ENCODE results near the gene NKX2-1.

The NKX2-1 gene

DNA sequence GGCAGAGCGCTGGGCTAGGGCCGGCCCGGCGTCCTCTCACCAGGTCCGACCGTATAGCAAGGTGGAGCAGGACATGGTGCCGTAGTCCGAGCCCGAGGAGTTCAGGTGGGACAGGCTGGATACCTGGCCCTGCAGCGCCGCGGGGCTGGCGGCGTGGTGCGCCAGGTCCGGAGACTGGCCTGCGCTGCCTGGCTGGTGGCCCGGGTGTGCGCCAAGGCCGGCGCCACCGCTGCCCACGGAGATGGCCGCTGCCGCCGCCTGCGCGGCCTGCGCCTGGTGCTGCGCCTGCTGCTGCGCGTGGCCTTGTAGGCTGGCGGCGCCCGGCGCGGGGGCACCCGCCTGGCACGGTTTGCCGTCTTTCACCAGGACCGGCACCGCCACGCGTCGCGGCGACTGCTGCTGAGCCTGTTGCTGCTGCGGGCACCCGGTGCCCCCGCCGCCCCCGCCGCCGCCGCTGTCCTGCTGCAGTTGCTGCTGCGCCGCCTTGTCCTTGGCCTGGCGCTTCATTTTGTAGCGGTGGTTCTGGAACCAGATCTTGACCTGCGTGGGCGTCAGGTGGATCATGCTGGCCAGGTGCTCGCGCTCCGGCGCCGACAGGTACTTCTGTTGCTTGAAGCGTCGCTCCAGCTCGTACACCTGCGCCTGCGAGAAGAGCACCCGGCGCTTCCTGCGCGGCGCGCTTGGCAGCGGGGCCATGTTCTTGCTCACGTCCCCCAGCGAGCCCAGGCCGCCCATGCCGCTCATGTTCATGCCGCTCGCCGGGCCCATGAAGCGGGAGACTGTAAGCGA, 2.6 kb downstream of the NKX2-1 start:
- Histone ChIP-seq H3K27ac (ENCODE audit: low read length, poor library complexity, severe bottlenecking) (no peak overlapping the region), H2BK12ac (ENCODE audit: low read length in 2 of 2) (no peak overlapping the region), H3K14ac (ENCODE audit: low read length in 2 of 2) (no peak overlapping the region), H3K9me3 (ENCODE audit: control insufficient read depth, low read length) (peaks cover 4% of the 10 kb centered on the region), H3K36me3 (ENCODE audit: control insufficient read depth in 1 of 2, insufficient read depth in 2 of 2, low read depth in 1 of 2, low read length in 2 of 2) (no peaks in the 10 kb centered on the region), H2BK120ac (ENCODE audit: low read depth, low read length) (no peak overlapping the region), H4K91ac (ENCODE audit: low read length) (no peak overlapping the region), H3K79me1 (replicated peaks; ENCODE audit: low read length, poor library complexity, severe bottlenecking) (no peaks in the 10 kb centered on the region), H3K4me2 (ENCODE audit: low read length, poor library complexity, severe bottlenecking) (peak overlapping the region; percentile 3), H3K23ac (ENCODE audit: low read length in 2 of 2) (no peak overlapping the region), H3K4me3 (ENCODE audit: insufficient read depth in 1 of 2, low read depth in 1 of 2, low read length in 2 of 2) (no peak overlapping the region), H2AK5ac (ENCODE audit: low read length, severe bottlenecking) (no peak overlapping the region), H3K27me3 (ENCODE audit: control insufficient read depth in 1 of 2, insufficient read depth in 1 of 2, low read length in 2 of 2) (peaks cover 97 to 98% of the 10 kb centered on the region in 2 experiments), H3K18ac (ENCODE audit: low read depth in 1 of 2, low read length in 2 of 2) (no peak overlapping the region), H2BK5ac (ENCODE audit: low read depth, low read length, poor library complexity, severe bottlenecking) (no peak overlapping the region), H3K4me1 (ENCODE audit: control insufficient read depth, insufficient read depth, low read depth, low read length) (peaks cover 40% of the 10 kb centered on the region), H3K9ac (ENCODE audit: low read length) (no peak overlapping the region), H2AFZ (ENCODE audit: low read depth, low read length) (no peak overlapping the region), H2BK15ac (ENCODE audit: low read depth, poor library complexity, severe bottlenecking) (no peak overlapping the region), H4K8ac (ENCODE audit: low read length) (no peak overlapping the region), H3K4ac (ENCODE audit: low read depth in 1 of 2, low read length in 2 of 2) (no peak overlapping the region)
- DNase-seq = no peak
- 3% methylated on average over 80 of the region's 87 CpGs for WGBS

DNA sequence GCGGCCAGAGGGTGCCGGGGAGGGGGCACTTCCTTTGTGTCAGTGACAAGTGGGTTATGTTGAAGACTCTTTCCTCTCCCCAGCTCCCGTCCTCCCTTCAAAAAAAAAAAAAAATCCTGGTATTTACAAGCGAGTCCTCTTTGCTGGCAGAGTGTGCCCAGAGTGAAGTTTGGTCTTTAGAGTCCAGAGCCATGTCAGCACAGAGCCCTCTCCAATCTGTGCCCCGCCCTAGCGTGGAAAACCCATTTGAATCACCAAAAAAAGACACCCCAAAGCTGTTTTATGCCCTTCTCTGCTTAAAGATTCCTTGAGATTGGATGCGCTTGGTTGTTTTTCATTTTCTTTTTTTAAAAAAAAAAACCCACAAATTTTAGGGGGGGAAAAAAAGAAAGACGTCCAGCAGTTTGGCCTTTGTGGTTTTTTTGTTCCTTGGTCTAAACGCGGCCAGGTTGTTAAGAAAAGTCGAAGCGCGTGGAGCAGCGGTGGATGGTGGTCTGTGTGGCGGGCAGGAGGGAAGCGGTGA, 3.3 kb downstream of the NKX2-1 start:
- 2% methylated on average over 12 of the region's 16 CpGs for WGBS
- Histone ChIP-seq H2BK120ac (ENCODE audit: low read depth, low read length) (no peak overlapping the region), H2BK5ac (ENCODE audit: low read depth, low read length, poor library complexity, severe bottlenecking) (no peak overlapping the region), H3K4me3 (ENCODE audit: insufficient read depth in 1 of 2, low read depth in 1 of 2, low read length in 2 of 2) (no peak overlapping the region), H2BK12ac (ENCODE audit: low read length in 2 of 2) (no peak overlapping the region), H2AK5ac (ENCODE audit: low read length, severe bottlenecking) (no peak overlapping the region), H3K27me3 (ENCODE audit: control insufficient read depth in 1 of 2, insufficient read depth in 1 of 2, low read length in 2 of 2) (peaks cover 97 to 98% of the 10 kb centered on the region in 2 experiments), H4K8ac (ENCODE audit: low read length) (no peak overlapping the region), H3K23ac (ENCODE audit: low read length in 2 of 2) (no peak overlapping the region), H3K14ac (ENCODE audit: low read length in 2 of 2) (no peak overlapping the region), H4K91ac (ENCODE audit: low read length) (no peak overlapping the region), H3K79me1 (replicated peaks; ENCODE audit: low read length, poor library complexity, severe bottlenecking) (no peaks in the 10 kb centered on the region), H3K27ac (ENCODE audit: low read length, poor library complexity, severe bottlenecking) (no peak overlapping the region), H3K9me3 (ENCODE audit: control insufficient read depth, low read length) (peaks cover 5% of the 10 kb centered on the region), H3K4ac (ENCODE audit: low read depth in 1 of 2, low read length in 2 of 2) (no peak overlapping the region), H3K9ac (ENCODE audit: low read length) (no peak overlapping the region), H3K4me1 (ENCODE audit: control insufficient read depth, insufficient read depth, low read depth, low read length) (peaks cover 40% of the 10 kb centered on the region), H3K4me2 (ENCODE audit: low read length, poor library complexity, severe bottlenecking) (no peak overlapping the region), H2BK15ac (ENCODE audit: low read depth, poor library complexity, severe bottlenecking) (no peak overlapping the region), H3K18ac (ENCODE audit: low read depth in 1 of 2, low read length in 2 of 2) (no peak overlapping the region), H3K36me3 (ENCODE audit: control insufficient read depth in 1 of 2, insufficient read depth in 2 of 2, low read depth in 1 of 2, low read length in 2 of 2) (no peaks in the 10 kb centered on the region), H2AFZ (ENCODE audit: low read depth, low read length) (no peak overlapping the region)
- DNase-seq = no peak

DNA sequence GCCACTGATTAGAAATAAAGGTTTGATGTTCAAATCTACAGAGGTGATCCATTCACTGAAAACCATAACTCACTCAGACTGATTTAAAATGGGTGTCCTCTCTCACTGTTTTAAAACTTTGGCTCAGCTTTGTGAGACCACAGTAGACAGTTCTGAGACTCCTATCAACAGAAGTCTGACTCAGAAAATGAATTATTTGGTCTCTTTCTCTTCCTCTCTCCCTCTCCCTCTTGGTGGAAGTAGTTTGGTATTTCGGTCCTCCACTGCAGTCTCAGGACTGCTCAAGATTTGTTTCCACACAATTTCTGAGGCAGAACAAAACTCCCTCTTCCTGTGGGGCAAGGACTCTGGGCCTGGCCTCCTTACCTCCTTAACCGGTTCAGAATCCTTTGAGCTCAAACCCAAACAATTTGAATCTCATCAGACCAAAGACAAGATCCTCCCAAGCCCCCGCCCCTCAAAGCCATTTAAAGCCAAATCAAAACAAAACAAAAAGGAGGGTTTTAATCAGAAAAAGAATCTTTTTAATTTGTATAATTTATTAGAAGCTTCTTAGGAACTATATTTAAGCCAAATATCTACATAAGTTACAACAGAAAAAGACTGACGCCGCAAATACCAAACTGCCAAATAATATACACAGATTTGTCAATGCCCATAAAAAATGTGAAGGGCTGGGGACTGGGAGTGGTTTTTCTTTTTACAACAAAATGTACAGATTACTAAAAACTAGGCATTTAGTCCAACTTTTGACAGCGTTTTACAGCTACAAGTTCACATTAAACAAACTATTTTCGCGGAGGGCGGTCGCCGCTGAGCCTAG, 3.9 kb downstream of the NKX2-1 start:
- Histone ChIP-seq H2AK5ac (ENCODE audit: low read length, severe bottlenecking) (no peak overlapping the region), H3K18ac (ENCODE audit: low read depth in 1 of 2, low read length in 2 of 2) (no peak overlapping the region), H2BK12ac (ENCODE audit: low read length in 2 of 2) (no peak overlapping the region), H3K23ac (ENCODE audit: low read length in 2 of 2) (no peak overlapping the region), H3K4me1 (ENCODE audit: control insufficient read depth, insufficient read depth, low read depth, low read length) (peaks cover 36% of the 10 kb centered on the region), H2BK120ac (ENCODE audit: low read depth, low read length) (no peak overlapping the region), H2BK15ac (ENCODE audit: low read depth, poor library complexity, severe bottlenecking) (no peak overlapping the region), H2AFZ (ENCODE audit: low read depth, low read length) (no peak overlapping the region), H4K91ac (ENCODE audit: low read length) (no peak overlapping the region), H3K4me2 (ENCODE audit: low read length, poor library complexity, severe bottlenecking) (no peak overlapping the region), H3K9ac (ENCODE audit: low read length) (no peak overlapping the region), H3K9me3 (ENCODE audit: control insufficient read depth, low read length) (peaks cover 5% of the 10 kb centered on the region), H3K27me3 (ENCODE audit: control insufficient read depth in 1 of 2, insufficient read depth in 1 of 2, low read length in 2 of 2) (peaks cover 92 to 97% of the 10 kb centered on the region in 2 experiments), H3K4ac (ENCODE audit: low read depth in 1 of 2, low read length in 2 of 2) (no peak overlapping the region), H3K14ac (ENCODE audit: low read length in 2 of 2) (no peak overlapping the region), H3K27ac (ENCODE audit: low read length, poor library complexity, severe bottlenecking) (no peak overlapping the region), H2BK5ac (ENCODE audit: low read depth, low read length, poor library complexity, severe bottlenecking) (no peak overlapping the region), H4K8ac (ENCODE audit: low read length) (no peak overlapping the region), H3K4me3 (ENCODE audit: insufficient read depth in 1 of 2, low read depth in 1 of 2, low read length in 2 of 2) (no peak overlapping the region), H3K36me3 (ENCODE audit: control insufficient read depth in 1 of 2, insufficient read depth in 2 of 2, low read depth in 1 of 2, low read length in 2 of 2) (no peaks in the 10 kb centered on the region), H3K79me1 (replicated peaks; ENCODE audit: low read length, poor library complexity, severe bottlenecking) (no peaks in the 10 kb centered on the region)
- WGBS = 2% methylated on average over 2 of the region's 11 CpGs
- DNase-seq = no peak

DNA sequence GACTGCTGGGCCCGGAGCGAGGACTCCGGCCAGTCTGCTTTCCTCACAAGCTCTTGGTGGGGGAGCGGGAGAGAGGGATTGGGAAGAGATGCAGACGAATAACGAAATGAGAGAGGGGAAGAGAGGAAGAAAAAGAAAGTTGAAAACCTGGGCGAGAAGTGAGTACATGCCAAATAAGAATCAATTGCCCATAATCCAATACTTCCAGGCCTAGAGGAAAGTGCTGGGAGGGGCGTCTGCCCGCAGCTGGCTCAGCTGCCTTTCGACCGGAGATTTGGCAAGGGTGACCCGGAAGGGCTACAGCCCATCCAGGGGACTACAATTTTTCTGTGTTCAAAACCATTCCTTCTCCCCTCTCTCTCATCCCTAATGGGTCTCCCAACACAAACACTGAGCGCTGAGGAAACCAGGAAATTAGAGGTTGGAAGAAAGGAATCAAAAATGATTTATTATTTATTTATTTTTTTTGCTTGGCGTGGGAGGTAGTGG, 4.9 kb downstream of the NKX2-1 start:
- H3K14ac ChIP-seq (ENCODE audit: low read length in 2 of 2) = no peak overlapping the region
- no peak overlapping the region for H2AK5ac ChIP-seq (ENCODE audit: low read length, severe bottlenecking)
- H3K18ac ChIP-seq (ENCODE audit: low read depth in 1 of 2, low read length in 2 of 2) = no peak overlapping the region

More for the DNA sequence above, 4.9 kb downstream of the NKX2-1 start:
- Histone ChIP-seq H3K27ac (ENCODE audit: low read length, poor library complexity, severe bottlenecking) (no peak overlapping the region), H3K4ac (ENCODE audit: low read depth in 1 of 2, low read length in 2 of 2) (no peak overlapping the region), H3K36me3 (ENCODE audit: control insufficient read depth in 1 of 2, insufficient read depth in 2 of 2, low read depth in 1 of 2, low read length in 2 of 2) (no peaks in the 10 kb centered on the region), H3K4me2 (ENCODE audit: low read length, poor library complexity, severe bottlenecking) (no peak overlapping the region), H3K23ac (ENCODE audit: low read length in 2 of 2) (no peak overlapping the region), H4K8ac (ENCODE audit: low read length) (no peak overlapping the region), H4K91ac (ENCODE audit: low read length) (no peak overlapping the region), H2BK12ac (ENCODE audit: low read length in 2 of 2) (no peak overlapping the region), H3K4me3 (ENCODE audit: insufficient read depth in 1 of 2, low read depth in 1 of 2, low read length in 2 of 2) (no peak overlapping the region), H3K4me1 (ENCODE audit: control insufficient read depth, insufficient read depth, low read depth, low read length) (peaks cover 27% of the 10 kb centered on the region), H2BK15ac (ENCODE audit: low read depth, poor library complexity, severe bottlenecking) (no peak overlapping the region), H3K79me1 (replicated peaks; ENCODE audit: low read length, poor library complexity, severe bottlenecking) (no peaks in the 10 kb centered on the region), H2AFZ (ENCODE audit: low read depth, low read length) (no peak overlapping the region), H3K27me3 (ENCODE audit: control insufficient read depth in 1 of 2, insufficient read depth in 1 of 2, low read length in 2 of 2) (peaks cover 92 to 99% of the 10 kb centered on the region in 2 experiments), H3K9me3 (ENCODE audit: control insufficient read depth, low read length) (peaks cover 9% of the 10 kb centered on the region), H3K9ac (ENCODE audit: low read length) (no peak overlapping the region), H2BK120ac (ENCODE audit: low read depth, low read length) (no peak overlapping the region), H2BK5ac (ENCODE audit: low read depth, low read length, poor library complexity, severe bottlenecking) (no peak overlapping the region)
- DNase-seq = no peak
- WGBS = 2% methylated on average over 9 of the region's 14 CpGs
